Jurkat, Clone E6-1 (cell line): Measurements from ENCODE around the gene CYP2A6. TPM values are rescaled to one million over a fixed set of nuclear protein-coding genes. Genes with fewer than 3 reads are reported as not detected.
"Not testable (repeated sequence)": the region's sequence is repeated elsewhere in the genome, so short reads cannot be mapped to it uniquely, and the experiment has no call there.

ENCODE experiments used
- DNase-seq: peaks from one replicate; pipeline ENCODE4 v3.0.0-alpha.2; 2011; ENCODE audit warnings: low read depth, low spot score
- H3K4me3 ChIP-seq: 2 replicates; pipeline ENCODE4 v1.5.1; 2011; ENCODE audit warnings: mild to moderate bottlenecking, low read length, control low read depth, moderate library complexity
- polyA plus RNA-seq: library from polyadenylated mRNA; unstranded; fragments of >200 nt; gene quantifications from one replicate; pipeline ENCODE4 v1.2.1, GENCODE V29; 2012; ENCODE audit warnings: missing spikeins; ENCODE audit not compliant: insufficient read length, insufficient read depth

The CYP2A6 gene
- polyA plus RNA-seq, result not detected

GRCh38 chr19:40850277-40850676 lies at the start of gene CYP2A6:
Gene CYP2A6 (minus strand): TSS chr19:40850447. CDS start chr19:40850426, 21 bp downstream.
- not testable (repeated sequence) for H3K4me3 ChIP-seq, DNase-seq

GRCh38 chr19:40899964-40900363 lies 49.7 kb upstream of the CYP2A6 start:
- not testable (repeated sequence) for H3K4me3 ChIP-seq
- DNase-seq, result peak; percentile 38

GRCh38 chr19:40896843-40897789 lies 46.9 kb upstream of the CYP2A6 start:
- not testable (repeated sequence) for H3K4me3 ChIP-seq, DNase-seq

DNA sequence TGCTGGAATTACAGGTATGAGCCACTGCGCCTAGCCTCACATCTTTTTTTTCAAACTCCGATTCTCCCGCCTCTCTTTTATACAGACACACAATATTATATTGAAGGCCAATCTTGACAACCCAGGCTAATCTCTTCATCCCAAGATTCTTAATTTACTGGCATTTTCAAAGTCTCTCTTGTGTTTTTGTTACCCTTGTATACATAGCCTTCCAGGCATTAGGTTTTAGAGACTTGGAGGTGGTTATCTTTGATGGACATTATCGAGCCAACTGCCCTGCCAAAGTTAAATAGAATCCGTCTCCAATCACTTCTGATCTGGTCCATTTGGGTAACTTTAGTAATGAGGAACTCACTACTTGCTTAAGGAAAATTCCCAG lies 46.2 kb upstream of the CYP2A6 start:
- no peak overlapping the region for H3K4me3 ChIP-seq
- DNase-seq, result no peak

GRCh38 chr19:40893112-40893511 lies 42.9 kb upstream of the CYP2A6 start:
- no peak overlapping the region for H3K4me3 ChIP-seq
- no peak for DNase-seq

DNA sequence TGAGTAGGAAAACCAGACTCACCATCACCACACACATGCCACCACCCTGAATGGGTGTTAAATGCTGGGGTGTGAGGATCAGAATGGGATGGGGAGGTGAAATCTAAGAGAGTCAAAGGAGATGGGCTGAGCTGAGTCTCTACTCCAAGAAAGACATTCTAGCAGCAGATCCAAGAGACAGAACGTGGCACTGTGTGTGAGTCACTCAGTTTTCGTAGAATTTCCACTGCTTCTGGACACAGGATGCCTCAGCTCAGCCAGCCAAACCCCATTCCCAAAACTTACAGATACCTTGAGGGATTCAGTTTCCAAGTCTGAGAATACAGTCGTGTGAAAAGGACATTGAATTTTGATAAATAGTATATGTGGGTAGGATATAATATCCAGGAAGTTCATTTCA lies 39.1 kb upstream of the CYP2A6 start:
- H3K4me3 ChIP-seq, result no peak overlapping the region
- no peak for DNase-seq

DNA sequence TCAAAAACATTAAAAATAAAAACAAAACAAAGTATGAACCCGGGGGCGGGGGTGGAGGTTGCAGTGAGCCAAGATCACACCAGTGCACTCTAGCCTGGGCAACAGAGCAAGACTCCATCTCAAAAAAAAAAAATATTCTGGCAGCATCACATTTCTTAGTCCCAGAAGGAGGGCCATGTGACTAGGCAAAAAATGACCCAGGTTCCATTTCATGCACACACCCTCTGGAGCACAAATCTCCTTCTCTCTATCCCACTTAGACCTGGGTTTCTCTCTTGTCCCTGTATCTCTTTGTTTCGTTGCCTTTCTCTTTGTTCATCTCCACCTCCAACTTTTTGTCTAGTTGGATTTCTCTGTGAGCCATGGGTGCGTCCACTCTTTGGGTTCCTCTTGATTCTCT lies 37.9 kb upstream of the CYP2A6 start:
- H3K4me3 ChIP-seq, result no peak overlapping the region
- no peak for DNase-seq

GRCh38 chr19:40884187-40884931 lies 34.1 kb upstream of the CYP2A6 start:
- not testable (repeated sequence) for H3K4me3 ChIP-seq, DNase-seq

DNA sequence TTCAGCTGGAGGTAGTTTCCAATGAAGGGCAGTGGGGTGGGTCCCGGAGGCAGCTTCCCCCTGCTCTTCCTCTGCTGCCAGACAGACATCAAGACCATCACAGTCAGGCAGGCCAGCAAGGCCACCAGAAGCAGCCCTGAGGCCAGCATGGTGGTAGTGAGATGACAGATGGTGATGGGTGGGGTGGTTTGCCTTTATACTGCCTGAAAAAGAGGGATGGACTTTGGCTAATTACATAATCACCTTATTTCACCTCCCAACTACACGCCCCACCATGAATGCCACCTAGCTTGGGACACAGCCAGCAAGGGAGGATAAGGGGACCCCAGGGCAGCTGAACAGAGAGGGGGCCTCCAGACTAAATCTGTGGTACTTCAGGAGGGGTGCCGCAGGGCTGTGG lies 31.8 kb upstream of the CYP2A6 start, which contains the start of gene CYP2A7:
Gene CYP2A7, minus strand, starts transcription at position 170 of the 400 bp plus-strand sequence. Its CDS starts 21 bp downstream, at position 149.
- H3K4me3 ChIP-seq, DNase-seq: not testable (repeated sequence)

DNA sequence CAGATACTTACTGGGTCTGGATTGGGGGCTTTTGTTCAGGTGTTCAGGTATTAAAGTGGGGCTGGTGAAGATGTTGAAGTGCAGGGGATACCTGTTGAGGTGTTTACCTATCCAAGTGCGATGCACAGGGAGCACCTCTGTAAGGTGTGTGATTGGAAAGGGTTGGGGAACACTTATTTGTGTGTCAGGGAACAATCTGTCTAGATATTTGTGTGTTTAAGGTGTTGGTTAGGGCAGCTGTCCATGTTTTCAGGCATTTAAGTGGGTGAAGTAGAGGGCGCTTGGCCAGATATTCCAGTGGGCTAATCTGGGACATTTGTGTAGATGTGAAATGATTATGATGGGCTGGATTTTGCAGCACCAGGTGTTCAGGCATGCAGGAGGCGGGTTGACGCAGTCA lies 29.1 kb upstream of the CYP2A6 start:
- not testable (repeated sequence) for H3K4me3 ChIP-seq, DNase-seq

DNA sequence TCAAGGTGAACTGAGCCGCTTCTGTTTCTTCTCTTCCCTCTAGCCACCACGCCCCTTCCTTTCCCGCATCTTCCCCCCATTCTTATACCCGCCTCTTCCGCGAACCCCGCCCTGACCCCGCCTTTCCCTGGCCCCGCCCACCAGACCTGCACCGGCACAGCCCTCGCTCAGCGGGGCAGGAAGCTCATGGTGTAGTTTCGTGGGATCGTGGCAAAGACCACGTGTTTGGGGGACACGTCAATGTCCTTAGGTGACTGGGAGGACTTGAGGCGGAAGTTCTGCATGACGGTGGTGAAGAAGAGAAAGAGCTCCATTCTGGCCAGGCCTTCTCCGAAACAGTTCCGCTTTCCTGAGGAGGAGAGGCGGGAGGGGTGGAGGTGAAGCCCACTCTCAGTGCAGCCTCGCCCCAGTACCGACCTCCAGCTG lies 25.3 kb upstream of the CYP2A6 start:
- not testable (repeated sequence) for H3K4me3 ChIP-seq
- peak; percentile 48 for DNase-seq

DNA sequence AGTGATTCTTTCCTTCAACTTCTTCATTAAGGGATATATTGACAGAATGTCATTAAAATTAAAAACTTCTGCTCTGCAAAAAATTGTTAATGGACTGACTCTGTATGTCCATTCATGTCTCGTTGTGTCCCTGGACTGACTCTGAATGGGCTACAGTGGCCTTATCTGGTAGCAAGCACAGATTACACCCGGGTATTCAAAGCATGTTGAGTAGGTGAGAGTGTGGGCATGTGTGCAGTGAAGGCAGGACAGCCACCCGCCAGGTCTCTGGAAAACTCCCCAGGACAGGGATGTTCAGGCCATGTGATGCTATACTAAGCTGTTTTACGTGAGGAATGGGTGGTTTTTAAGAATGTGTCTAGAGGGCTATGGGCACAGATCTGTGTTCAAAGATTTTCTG lies 24.6 kb upstream of the CYP2A6 start:
- H3K4me3 ChIP-seq, DNase-seq: not testable (repeated sequence)

DNA sequence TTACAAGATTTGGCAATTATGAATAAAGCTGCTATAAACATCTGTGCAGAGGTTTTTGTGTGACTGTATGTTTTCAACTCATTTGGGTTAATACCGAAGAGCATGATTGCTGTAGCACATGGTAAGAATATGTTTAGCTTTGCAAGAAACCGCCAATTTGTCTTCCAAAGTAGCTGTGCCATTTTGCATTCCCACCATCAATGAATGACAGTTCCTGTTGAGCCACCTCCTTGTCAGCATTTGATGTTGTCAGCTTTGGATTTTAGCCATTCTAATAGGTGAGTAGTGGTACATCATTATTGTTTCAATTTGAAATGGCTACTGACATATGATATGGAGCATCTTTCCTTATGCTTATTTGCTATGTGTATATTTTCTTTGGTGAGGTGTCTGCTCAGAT lies 23.6 kb upstream of the CYP2A6 start:
- not testable (repeated sequence) for H3K4me3 ChIP-seq, DNase-seq

DNA sequence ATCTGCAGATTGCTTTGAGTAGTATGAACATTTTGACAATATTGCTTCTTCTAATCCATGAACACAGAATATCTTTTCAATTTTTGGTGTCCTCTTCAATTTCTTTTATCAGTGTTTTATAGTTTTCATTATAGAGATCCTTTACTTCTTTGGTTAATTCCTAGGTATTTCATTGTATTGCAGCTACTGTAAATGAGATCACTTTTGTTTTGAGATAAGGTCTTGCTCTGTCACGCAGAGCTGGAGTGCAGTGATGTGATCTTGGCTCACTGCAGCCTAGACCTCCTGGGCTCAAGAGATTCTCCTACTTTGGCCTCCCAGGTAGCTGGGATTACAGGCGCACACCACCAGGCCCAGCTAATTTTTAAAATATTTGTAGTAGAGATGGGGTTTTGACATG lies 22.0 kb upstream of the CYP2A6 start:
- DNase-seq, result no peak
- no peak overlapping the region for H3K4me3 ChIP-seq

DNA sequence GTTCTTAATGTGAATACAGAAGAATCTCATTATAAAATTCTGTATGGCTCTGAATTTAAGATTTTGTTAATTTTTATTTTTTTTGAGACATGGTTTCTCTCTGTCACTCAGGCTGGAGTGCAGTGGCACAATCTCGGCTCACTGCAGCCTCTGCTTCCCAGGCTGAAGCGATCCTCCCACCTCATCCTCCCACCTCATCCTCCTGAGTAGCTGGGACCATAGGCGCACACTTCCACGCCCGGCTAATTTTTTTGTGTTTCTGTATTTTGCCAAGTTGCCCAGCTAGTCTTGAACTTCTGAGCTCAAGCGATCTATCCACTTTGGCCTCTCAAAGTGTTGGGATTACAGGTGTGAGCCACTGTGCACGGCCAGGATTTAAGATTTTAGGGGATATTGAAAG lies 17.5 kb upstream of the CYP2A6 start:
- DNase-seq, result no peak
- no peak overlapping the region for H3K4me3 ChIP-seq

GRCh38 chr19:40864739-40865496 lies 14.7 kb upstream of the CYP2A6 start:
- not testable (repeated sequence) for H3K4me3 ChIP-seq, DNase-seq

GRCh38 chr19:40862785-40863184 lies 12.5 kb upstream of the CYP2A6 start:
- DNase-seq, result no peak
- H3K4me3 ChIP-seq, result no peak overlapping the region

- no peak overlapping the region for H3K4me3 ChIP-seq
- DNase-seq, result no peak
These were observed 12.1 kb upstream of the CYP2A6 start for GRCh38 chr19:40862333-40862732.

DNA sequence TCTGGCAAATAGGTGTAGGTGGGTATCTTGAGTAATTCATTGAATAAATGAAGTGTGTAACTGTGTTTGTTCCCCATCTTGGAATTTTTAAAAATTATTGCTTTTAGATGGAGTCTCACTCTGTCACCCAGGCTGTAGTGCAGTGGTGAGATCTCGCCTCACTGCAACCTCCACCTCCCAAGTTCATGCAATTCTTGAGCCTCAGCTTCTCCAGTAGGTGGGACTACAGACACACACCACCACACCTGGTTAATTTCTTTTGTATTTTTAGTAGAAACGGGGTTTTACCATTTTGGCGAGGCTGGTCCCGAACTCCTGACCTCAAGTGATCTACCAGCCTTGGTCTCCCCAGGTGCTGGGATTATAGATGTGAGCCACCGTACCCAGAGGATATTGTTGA lies 7.9 kb upstream of the CYP2A6 start:
- no peak for DNase-seq

More for the DNA sequence above, 7.9 kb upstream of the CYP2A6 start:
- no peak overlapping the region for H3K4me3 ChIP-seq
